MV-4-11 (cell line): Measurements from ENCODE around the gene RHBDF2.

Source experiments
- DNase-seq: peaks from one replicate; lab custom pipeline; 2025; lab: John Stamatoyannopoulos, UW

The RHBDF2 gene

DNA sequence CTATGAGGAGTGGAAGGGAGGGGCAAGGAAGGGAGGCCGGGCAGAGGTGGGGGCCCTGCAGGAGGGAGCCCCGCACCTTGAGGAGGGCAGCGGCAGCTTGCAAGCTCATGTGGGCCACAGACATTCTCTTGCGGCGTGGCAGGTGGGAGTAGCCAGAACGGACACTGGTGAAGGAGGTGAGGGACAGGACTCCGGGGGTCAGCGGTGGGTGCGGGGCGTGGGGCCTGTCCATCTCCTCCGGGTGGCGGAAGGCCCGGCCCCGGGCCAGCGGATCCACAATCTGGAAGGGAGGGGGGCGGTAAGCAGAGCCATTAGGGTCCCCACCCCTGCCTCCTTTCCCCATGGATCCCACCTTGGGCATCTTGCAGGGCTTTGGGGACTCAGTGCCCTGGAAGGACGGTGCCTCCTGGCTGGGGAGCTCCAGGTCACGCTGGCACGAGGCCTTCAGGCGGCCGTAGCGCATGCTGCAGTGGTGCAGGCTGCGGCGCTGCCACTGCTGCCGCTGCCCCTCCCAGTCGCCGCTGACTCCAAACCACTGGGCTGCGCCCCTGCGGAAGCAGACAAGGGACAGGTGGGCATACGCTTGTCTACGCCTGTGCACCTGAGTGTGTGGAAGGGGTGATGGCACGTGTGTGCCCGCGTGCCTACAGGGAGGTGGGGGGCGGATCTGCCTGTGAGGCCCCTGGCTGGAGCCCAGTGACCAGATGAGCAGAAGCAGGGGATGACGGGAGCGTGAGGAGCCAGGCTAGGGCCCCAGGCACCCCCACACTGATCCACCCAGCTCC lies 22.3 kb downstream of the RHBDF2 start:
- DNase-seq = no peak

DNA sequence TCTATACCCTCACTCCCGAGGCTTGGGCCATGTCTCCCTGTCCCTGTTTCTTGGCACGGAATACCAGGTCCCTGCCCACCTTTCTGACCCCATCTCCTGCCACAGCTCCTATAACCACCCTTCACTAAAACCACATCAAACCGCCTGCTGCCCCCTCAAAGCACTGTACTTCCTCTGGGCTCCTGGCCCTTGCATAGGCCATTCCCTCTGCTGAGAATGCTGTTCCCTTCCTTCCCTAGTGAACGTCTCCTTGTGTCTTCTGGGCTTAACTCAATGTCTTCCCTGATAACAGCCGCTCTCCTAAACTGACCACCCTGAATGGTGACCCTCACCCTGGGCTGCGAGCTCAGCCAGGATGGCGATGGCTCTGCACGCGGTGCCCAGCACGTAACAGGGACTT lies 23.1 kb downstream of the RHBDF2 start:
- DNase-seq = no peak

DNA sequence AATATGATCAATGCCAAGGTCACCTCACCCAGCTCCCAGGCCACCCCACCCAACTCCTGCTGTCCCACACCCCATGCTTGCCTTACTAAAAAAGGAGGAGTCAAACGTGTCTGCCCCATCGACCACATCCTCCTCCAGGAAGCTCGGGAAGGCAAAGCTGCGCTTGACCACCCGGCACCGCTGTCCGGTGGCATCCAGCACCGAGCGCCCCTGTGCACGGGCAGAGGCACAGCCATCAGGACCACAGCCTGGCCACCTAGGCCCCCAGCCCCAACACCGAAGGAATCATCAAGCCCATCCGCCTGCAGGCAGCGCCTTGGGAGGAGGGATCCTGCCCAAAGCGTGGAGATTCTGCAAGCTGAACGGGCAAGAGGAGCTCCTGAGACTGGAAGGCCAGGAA lies 23.6 kb downstream of the RHBDF2 start:
- no peak for DNase-seq

DNA sequence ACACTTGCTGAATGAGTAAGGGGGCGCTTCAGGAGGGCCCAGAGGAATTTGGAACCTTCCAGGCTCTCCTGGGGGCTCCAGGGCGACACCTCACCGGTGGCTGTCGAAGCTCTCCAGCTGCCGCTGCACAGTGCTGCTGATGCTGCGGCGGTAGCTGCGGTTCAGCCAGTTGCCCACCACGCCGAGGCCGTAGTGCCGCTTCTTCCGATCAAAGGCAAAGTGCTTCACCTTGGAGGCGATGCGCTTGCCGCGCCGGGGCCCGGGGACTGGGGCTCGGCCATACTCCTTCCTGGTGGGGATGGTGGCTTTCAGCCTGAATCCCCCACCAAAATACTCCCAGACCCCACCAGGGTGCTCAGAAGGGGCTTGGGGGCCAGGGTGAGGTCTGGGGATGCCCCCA lies 24.5 kb downstream of the RHBDF2 start:
- DNase-seq = no peak

DNA sequence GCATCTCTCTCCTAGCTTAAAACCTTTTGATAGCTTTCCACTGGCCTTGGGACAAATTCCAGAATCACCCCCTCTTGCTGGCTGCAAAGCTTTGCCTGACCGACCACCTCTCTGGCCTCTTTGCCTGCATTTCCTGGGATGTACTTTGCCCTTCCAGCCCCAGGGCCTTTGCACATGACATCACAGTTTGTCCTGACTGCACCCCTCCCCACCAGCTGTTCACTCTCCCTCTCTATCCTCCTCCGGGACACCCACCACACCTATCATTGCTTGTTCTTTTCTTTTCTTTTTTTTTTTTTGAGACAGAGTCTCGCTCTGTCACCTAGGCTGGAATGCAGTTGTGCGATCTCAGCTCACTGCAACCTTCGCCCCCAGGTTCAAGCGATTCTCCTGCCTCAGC lies 25.9 kb downstream of the RHBDF2 start:
- DNase-seq = no peak

DNA sequence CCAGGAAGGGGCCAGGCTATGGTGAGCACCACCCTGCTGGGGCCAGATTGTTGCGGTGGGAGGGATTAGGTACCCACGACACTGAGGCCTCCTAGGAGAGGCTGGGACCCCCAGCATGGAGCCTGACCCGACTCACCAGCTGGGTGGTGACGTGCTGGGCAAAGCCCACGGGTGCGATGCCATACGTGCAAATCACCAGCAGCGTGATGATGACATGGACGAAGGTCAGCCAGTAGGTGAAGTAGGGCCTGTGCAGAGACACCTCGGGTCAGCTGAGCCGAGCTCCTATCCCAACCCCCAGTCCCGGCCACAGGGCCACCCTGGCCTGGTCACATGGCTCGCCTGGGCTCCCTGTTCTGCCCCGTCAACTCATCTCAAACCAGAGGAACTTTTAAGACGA lies 26.3 kb downstream of the RHBDF2 start:
- DNase-seq = no peak

DNA sequence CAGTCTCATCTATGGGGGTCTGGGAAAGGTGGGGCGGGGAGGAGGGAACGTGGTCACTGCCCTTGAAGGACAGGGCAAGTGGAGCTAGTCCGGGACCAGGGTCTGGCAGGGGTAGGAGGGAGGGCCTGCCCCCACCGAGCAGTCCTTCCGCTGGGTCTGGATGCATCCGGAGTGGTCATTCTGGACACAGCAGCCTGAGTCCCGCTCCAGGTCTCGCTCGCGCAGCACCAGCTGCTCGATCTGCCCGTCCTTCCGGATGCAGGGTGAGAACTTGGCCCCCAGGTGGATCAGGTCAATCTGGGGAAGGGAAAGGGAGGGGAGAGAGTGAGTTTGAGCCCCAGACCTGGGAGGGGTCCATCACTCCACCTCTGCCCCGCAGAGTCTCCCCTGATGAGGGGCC lies 27.0 kb downstream of the RHBDF2 start:
- DNase-seq = no peak

DNA sequence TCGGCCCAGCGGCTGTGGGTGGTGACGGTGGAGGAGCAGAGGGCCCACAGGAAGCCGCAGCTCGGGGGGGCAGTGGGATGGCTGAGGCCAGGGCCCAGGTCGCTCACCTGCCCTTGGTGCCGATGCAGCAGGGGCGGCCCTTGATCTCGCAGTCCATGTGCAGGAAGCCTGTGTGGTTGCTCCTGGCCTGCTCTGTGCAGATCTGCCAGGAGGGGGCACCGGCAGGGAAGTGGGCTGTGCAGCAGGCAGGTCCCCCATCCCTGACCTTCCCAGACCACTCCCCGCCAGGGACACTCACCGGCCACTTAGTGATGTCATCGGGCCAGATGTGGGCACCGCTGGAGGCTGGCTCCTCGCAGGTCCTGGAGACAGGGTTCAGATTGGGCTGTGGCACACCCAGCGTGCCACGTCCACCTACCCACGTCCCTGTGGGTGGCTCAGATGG lies 27.7 kb downstream of the RHBDF2 start:
- DNase-seq = no peak

DNA sequence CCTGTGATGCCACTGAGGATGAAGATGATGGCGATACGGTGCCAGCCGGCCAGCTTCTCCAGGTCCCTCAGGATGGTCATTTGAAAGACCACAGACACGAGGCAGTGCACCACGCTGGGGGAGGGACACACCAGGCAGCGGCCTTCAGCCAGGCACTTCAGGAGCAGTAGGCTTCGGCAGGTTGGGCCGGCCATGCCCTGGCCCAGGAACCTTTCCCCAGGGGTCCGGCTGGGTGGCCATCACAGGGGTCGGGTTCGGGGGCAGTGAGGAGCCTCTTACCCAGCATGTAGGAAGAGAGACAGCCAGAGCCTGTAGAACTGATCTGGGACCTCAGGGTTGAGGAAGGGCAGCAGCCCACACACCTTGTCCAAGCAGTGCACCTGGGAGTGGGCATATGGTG lies 28.5 kb downstream of the RHBDF2 start:
- no peak for DNase-seq

DNA sequence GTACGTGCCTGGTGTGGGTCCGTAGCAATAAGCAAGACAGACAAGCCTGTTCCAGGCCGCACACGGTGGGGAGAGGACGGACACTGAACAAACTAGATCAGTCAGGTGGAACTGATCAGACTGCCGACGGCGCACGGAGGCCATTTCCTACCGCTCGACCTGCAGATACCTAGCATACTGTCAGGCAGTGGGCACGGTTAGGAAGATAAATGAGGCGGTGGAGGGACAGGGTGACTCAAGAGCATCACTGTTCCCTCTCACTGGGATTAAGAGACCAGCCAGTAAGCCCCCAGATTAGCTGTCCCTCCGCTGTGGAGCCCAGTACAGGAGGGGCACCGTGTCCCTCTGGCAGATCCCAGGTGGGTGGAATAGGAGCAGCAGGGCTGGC lies 29.0 kb downstream of the RHBDF2 start:
- no peak for DNase-seq

DNA sequence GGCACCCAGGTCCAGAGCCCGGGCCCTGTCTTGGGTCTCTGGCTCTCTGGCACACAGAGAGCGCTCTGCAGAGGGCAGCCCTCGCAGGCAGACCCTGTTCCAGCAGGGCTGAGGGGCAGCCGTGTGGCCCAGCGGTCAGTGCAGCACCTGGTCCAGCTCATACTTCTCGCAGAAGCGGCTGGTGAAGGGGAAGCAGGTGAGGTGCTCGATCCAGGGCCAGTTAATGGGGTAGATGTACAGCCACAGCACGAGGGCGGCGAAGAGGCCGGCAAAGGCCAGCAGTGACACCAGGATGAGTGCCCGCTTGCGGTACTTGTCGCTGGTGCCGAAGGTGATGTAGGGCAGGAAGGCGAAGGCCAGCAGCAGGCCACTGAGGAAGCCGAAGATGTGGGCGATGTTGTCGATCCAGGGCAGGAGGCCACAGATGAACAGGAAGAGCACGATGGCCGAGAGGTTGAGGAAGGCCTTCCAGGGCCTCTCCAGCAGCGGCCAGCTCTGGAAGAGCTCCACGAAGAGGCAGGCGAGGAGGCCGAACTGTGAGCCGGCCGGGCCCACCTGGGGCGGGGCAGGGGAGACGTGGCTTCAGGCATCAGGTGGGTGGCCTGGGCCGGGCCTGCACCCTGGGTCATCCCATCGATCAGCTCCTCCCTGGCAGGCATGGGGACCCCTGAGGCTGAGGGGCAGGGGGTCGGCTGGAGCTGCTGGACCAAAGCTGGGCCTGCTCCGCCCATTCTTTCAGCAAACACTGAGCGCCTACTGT lies 29.5 kb downstream of the RHBDF2 start:
- DNase-seq = no peak

DNA sequence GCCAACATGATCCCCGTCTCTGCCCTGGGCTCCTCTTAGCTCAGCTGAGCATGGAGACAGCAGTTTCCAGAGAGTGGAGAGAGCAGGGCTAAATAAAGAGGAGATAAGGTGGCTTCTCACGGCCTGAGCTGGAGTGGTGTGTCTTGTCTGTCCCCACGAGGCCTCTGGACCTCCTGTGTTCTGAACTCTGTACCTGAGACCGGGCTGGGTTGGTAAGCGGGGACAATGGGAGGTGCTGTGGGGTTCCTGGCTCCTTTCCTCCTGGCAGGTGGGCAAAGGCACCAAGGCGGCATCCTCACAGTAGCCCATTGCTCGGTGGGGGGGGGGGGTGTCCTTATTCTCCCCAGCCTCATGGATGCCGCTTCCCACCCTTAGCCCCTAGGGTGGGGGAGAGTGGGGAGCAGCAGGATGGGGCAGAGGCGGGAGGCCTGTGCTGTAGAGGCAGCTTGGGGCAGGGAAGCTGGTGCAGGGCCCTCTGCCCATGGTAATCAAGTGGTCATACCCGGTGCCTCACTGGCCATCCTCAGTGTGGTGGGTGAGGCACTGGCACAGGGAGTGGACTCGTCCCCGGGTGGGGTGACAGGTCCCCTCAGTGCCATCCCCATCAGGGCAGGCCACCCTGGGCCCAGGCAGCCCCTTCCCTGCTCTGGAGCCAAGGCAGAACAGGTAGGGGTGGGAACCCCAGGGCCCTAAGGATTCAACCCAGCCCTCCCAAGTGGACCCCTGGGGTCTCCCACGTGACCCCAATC lies 31.1 kb downstream of the RHBDF2 start:
- no peak for DNase-seq

DNA sequence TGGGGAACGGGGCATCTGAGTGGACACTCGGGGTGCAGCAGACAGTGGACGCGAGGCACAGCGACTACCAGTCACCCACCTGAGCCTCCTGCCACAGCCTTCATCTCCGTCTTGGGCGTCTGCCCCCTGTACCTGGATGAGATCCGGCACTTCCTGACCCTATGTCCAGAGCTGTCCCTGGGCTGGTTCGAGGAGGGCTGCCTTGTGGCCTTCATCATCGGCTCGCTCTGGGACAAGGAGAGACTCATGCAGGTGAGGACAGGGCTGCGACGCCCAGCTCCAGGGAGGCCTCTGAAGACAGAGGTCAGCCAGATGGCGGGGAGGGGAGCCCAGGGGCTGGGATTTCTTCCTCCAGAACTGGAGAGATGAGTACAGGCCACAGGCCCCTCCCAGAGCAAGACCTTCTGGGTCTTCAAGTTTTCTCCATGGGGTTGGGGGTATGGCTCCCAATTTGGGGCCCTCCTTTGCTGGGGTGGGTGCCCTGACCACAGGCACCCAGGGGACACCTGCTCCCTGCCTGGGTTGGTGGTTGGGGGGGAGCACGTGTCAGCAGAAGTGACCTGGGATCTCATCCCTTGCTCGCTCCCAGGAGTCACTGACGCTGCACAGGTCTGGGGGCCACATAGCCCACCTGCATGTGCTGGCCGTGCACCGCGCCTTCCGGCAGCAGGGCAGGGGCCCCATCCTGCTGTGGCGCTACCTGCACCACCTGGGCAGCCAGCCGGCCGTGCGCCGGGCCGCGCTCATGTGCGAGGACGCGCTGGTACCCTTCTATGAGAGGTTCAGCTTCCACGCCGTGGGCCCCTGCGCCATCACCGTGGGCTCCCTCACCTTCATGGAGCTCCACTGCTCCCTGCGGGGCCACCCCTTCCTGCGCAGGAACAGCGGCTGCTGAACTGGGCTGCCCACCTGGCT lies 31.9 kb downstream of the RHBDF2 start:
- DNase-seq = no peak

DNA sequence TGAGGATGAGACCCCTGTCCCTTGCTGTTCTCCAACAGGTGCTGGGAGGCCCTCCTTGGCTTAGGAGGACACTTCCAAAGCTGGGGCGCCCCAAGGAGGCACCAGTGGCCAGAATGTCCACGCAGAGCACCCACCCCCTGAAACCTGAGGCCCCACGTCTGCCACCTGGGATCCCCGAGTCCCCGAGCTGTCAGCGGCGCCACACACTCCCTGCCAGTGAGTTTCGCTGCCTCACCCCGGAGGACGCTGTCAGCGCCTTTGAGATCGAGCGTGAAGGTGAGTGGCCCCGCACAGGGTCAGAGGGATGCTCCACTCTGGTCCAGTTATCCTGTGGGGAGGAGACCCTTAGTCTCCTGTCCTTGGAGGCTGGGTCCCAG lies 32.6 kb downstream of the RHBDF2 start:
- no peak for DNase-seq

DNA sequence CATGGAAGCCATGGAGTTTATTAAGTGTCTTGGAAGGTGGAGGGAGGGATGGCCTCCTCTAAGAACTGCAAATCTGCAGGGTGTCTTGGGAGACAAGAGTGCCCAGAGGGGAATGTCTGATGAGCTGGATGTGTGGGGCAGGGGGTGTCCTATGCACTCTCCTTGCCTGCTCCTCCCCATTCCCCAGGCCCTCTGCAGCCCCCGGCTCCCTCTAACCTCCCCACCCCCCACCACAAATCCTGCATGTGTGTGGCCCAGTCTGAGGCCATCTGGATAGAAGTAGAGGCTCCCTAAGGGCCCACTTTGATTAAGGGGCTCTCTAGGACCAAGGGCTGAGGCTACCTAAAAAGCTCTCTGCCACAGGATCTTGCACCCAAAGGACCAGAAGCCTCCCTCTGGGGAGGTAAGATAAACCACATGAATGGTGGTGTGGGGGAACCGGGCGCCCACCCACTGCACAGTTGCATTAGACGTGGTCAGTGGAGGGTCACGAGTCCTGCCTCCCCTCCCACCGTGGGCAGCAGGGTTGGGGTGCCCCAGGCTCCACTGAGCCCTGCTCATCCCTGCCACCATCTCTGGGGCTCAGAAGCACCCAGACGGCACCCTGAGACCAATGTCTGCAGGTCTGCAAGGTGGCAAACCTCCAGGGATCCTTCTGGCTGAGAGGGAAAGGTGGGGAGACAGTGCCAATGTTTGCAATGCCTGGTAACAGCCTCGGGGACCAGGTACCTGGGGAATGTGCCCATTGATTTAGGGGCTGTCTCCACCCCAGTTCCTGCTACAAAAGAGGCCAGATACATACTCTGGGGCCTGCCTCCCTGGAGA lies 33.2 kb downstream of the RHBDF2 start:
- no peak for DNase-seq

DNA sequence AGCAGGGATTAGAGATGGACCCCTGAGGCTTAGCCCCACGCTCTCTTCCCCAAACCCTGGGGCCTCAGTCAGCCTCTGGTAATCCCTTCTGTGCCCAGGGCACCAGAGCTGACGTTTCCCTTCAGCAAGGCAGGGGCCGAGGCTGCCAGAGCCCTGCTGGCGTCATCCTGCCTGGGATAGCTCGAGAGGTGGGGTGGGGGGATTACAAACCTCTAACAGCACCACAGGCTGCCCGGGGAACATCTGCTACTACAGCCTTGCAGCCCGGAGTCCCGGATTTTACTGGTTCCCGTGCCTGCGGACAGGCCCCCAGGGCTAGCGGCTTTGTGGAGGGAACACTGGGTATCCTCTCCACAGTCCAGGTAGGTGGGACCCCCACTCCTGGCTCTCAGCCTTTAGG lies 33.9 kb downstream of the RHBDF2 start, which contains the start of gene AANAT:
TSS of gene AANAT (plus strand) at position 238 of the 400 bp plus-strand sequence. CDS start 1,144 bp downstream, outside the sequence.
- DNase-seq = no peak

DNA sequence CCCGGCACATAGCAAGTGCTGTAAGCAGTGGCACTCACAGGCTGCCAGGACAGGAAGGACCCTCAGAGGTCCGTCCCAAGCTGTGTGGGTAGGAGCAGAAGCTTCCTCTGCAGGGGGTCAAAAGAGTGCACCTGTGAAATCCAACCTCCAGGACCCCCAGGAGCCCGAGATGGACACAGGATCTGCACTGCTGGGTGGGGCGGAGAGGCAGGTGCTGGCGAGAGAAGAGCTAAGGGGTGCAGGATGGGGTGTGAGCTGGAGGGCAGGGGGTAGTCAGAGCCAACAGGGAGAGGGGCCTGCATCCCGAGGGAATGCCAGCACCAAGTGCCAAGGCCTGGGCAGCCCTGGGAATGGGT lies 34.5 kb downstream of the RHBDF2 start:
- no peak for DNase-seq

DNA sequence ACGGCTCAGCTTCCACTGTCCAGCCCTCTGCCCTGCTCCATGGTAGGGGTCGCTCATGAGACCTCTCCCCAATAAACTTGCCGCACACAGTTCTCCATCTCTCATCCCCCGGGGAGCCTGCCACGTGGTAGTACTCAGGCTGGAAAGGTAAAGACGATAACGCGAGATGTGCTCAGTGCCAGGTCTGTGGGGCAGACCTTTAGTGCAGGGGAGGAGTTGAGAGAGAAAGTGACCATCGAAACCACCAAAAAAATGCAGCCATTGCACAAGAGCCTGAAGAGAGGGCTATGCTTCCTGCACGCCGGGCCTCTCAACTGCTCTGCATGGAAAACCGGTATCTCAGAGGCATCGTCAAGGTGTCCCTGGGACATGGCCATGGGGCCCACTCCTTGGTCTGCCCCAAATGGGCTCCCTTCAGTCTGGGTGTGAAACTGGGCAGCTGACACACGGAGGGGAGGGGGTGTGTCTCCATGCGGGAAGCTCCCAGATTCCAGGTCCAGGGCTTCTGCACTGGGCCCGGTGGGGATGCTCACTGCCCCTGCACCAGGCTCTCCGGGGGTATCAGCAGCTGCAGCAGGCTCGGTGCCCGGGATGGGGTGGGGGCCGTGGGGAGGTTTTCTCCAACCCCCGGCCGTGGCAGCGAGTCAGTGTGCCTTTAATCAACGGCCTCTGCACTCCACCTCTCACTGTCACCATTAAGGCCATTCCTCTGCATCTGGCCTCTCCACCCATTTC lies 38.5 kb downstream of the RHBDF2 start:
- peak; percentile 7 for DNase-seq

DNA sequence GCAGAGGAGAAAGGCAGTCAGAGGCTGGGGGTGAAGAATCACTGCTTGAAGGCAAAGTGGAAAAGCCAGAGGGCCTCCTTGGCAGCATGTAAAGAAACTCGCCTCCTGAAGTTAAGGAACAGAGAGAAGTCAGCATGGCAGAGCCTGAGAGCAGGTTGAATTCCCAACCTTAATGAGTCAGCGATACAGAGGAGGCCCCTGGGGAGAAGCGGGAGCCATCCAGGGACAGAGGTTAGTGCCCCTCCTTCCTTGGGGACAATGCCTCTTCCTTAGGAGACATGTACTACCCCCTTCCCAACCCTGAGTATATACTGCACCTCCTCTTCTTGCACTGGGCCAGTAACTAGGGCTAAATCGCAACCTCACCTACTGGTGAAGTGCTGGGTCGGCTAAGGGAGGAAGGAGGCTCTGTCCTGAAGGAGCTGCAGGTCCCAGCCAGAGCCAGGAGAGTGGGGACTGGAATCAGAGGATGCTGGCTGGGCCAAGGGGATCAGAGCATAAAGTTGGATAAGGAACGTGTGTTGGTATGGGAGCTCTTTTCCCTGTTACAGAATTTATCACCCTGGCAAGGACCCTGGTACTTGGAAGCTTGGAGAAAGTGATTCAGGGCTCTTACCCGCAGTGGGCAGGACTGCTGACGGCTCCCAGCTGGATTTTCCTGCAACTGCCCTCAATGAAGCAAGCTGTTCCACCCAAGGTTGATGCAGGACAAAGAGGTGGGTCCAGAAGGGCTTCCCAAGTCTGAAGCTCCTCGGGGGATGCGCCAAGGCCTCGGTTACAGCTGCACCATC lies 39.3 kb downstream of the RHBDF2 start:
- no peak for DNase-seq
